Peyer's patch (tissue), 4 donors: ENCODE data around the gene SLCO6A1.

Source experiments
- CTCF ChIP-seq, 6 experiments: fragments of 450-650 bp in 4 of 6; fragments of 200-600 bp in 2 of 6; sonication (generic) in 1 of 6; IDR thresholded peaks; one replicate each; pipeline ENCODE4 v1.5.1; 2017 to 2019; ENCODE audit warnings: antibody characterized with exemption in 6 of 6, mild to moderate bottlenecking in 3 of 6, moderate library complexity in 1 of 6
- POLR2A ChIP-seq, 2 donors: fragments of 450-650 bp; IDR thresholded peaks; one replicate each; pipeline ENCODE4 v1.5.1; 2017; ENCODE audit warnings: antibody characterized with exemption in 2 of 2, mild to moderate bottlenecking in 2 of 2, moderate library complexity in 2 of 2

- TF ChIP-seq POLR2A (IDR thresholded peaks at IDR 0.05) (no peak), CTCF (IDR thresholded peaks at IDR 0.05) (no peak)
These were observed 122.9 kb downstream of the SLCO6A1 start for GRCh38 chr5:102375876-102376275.
